C1 segment of cervical spinal cord (tissue), 14 donors: ENCODE measurements around the gene KPRP.

Source experiments
- DNase-seq, 14 donors: peaks; one replicate each; lab custom pipeline; 2025; lab: John Stamatoyannopoulos, UW

KPRP gene

GRCh38 chr1:152774875-152775274 is 17.1 kb downstream of the KPRP start, which contains the start of gene LCE1F:
TSS of gene LCE1F (plus strand) at chr1:152775140. CDS start at chr1:152776372, 1,232 bp downstream.
- no peak for DNase-seq

DNA sequence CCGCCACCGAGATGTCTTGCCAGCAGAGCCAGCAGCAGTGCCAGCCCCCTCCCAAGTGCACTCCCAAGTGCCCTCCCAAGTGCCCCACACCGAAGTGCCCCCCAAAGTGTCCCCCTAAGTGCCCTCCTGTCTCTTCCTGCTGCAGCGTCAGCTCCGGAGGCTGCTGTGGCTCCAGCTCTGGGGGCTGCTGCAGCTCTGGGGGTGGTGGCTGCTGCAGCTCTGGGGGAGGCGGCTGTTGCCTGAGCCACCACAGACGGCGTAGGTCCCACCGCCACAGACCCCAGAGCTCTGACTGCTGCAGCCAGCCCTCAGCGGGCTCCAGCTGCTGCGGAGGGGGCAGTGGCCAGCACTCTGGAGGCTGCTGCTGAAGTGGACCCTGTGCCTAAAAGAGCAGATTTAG is 18.5 kb downstream of the KPRP start:
- DNase-seq = no peak

- no peak for DNase-seq
Measured at GRCh38 chr1:152777510-152778137, 19.8 kb downstream of the KPRP start.

DNA sequence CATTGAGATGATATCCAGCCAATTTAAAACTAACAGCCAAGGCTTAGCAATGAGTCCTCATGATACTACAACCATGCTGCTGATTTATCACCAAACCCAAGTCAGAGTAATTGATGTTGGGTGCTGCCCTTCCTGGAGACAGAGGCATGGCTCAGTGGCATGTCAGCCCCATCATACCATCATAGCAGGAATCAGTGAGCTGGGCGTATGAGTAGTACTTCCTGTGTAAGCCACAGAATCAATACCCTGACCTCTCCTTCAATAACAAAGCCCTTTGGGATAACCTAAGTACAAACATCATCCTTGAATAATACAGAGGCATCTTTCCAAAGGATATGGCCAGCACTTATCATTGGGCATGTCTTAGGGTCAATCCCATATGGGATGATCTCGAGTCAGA is 25.3 kb downstream of the KPRP start:
- no peak for DNase-seq

- no peak for DNase-seq
Measured at GRCh38 chr1:152786077-152786476, 28.3 kb downstream of the KPRP start, which contains the start of gene LCE1E. TSS of gene LCE1E (plus strand) at chr1:152786257. CDS start at chr1:152787300, 1,043 bp downstream.

DNA sequence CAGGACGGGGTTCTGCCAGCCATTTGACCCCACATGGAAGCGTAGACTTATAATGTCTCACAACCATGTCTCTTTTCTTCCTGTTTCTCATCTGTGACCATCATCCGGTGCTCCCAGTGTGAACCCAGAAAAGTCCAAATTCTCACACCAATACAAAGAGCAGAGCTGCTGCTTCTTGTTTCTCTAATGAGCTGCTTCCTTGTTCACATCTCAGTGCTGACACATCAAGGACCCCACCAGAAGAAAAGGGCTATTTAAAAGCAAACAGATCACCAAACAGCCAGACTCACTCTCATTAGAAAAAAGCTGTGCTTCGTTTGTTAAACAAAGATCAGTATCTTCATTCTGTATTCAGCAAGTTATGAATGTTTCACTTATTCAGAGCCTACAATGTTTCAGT is 37.9 kb downstream of the KPRP start:
- DNase-seq = no peak

- no peak for DNase-seq
Measured at GRCh38 chr1:152796421-152796820, 38.6 kb downstream of the KPRP start, which contains the start of gene LCE1D. TSS of gene LCE1D (plus strand) at chr1:152796721. CDS start at chr1:152797795, 1,074 bp downstream.

DNA sequence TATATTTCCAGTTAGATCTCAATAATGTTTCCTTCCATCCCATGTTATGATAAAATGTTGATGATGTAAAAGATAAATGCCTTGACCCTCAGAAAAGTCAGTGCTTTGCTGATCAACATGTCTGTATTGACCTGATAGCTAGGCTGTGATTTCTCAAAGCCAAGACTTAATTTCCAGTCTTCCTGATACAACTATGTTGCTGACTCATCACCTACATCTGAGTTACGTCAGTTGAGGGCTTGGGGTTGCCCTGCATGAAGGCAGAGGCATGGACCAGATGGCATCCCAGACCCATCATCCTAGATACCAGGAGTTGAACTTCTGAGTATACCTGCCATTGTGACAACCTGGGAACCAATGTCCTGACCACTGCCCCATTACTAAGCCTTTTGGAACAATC is 43.5 kb downstream of the KPRP start:
- DNase-seq = no peak

DNA sequence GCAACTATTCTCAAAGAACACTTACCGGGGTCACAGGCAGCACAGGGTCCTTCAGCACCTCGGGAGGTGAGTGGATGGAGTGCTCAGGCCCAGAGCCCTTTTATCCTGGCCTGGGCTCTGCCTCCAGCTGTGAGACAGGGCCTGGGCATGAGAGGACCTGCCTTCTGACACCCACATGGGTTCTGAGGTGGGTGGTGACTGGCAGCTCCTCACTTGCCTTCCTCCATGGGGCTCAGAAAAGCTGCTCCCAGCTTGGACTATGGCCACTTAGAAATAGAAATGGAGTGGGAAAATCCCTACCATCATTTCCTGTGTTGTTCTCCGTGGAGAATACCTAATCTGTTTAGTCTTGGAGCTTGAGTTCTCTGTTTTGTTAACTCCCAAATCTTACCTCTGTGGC is 48.8 kb downstream of the KPRP start, which contains the start of gene LCE1C:
TSS of gene LCE1C (minus strand) at position 76 of the 400 bp plus-strand sequence. CDS start 1,173 bp downstream, outside the sequence.
- no peak for DNase-seq

DNA sequence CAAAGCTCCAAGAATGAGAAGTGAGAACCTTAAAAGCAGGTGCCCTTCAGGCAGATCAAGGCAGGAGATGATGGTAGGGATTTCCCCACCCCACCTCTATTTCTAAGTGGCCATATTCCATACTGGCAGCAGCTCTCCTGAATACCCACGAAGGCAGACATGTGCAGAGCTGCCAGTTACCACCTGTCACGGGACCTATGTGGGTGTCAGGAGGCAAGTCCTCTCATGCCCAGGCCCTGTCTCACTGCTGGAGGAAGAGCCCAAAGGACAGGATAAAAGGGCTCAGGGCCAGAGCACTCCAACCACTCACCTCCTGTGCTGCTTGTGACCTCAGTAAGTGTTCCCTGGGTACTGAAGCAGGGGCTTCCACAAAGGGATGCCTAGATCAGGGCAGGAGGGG is 53.2 kb downstream of the KPRP start:
- no peak for DNase-seq
